CD4-positive, alpha-beta T cell treated with Interferon alpha-2 for 1 hour (primary cell): ENCODE results near the gene HAND2.

ENCODE experiments used
- DNase-seq, 2 donors: peaks; one replicate each; pipeline ENCODE4 v3.0.0-alpha.2; 2020 to 2022

The HAND2 gene

DNA sequence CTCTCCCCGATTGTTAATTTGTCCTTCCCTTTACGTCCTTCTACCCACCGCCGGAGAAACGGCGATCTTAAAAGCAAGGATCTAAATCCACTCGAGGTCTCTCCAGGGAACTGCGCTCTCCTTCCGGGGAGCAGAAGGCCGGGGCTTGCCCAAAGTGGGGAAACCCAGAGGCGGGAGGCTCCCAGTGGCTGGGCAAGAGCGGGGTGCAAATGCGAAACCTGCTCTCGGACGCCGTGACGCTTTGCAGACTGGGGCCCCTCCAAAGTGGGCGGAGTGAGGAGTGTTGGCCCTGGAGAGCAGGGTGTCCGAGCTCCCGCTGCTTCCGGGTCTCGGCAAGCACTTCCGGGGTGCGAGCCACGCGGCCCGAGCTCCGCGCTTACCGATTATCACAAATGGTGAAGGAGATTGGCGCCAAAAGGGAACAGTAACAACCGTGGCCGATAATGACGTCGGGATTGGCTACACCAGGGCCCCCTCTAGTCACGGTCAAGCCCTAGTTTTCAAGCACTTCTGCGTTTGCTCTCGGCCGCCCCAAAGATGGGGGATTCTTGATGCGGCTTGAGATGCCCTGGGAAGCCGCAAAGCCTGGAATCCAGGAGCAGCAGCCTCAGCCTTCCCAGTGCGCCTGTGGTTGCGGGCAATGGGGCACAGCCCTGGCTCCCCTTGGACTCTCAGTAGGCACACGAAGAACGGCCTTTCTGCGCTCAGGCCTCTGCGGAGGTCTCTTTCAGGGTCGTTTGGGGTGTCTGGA is 29.0 kb downstream of the HAND2 start:
- DNase-seq, result peak in 1 of 2 donors; percentile 39

DNA sequence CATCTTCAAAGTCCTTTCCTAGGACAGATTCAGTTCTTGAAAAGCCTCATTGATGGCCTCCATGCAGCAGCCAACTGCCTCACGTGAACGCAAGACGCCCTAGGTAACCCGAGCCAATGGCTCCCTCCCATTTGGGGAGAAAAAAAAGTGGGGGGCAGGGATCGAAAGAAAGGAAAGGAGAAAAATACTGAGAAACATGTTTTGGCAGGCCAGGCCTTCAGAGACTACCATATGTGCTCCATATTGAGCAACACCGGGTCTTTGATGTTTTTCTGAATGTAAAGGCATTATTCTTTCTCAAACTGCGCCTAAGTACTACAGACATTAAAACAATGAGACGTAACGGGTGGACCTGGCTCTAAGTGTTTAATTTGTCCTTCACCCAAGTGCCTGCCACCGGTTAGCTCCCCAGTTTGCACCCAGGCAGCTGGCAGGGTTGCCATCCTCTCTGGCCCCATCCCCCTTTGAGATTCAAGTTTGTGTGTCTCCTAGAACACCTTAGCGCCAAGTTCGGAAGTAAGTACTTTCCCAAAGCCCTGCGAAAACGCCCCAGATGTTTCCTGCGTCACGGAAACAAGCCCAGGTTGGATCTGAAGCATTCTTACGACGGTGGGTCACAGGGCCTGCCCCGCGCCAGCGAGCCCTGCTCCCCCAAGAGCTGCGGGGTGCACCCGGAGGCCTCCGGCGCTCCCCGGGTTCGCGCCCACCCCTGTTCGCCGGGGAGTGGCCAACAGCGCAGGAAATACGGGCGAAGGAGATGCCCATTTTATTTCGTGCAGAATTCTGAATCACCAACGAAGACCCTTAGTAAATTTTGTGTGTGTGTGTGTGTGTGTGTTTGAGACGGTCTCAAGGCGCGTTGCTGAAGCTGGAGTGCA is 30.1 kb downstream of the HAND2 start:
- DNase-seq, result no peak

DNA sequence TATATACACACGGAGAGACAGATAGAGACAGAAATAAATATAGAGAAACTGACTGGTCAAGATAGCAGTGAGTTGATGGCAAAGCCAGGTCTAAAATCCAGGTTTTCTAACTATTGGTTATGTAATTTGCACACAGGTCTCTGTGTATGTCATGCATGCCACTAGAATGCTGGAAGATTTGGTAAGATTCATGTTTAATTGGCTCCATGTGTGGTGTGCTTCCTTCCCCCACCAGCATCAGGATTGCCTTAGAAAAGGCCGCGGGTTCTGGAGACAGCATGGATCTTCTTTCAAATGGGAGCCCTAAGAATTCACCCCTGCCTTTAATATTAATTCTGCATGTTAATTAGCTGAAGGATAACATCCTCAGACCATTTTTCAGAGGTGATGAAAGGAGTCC is 31.3 kb downstream of the HAND2 start:
- DNase-seq, result no peak

DNA sequence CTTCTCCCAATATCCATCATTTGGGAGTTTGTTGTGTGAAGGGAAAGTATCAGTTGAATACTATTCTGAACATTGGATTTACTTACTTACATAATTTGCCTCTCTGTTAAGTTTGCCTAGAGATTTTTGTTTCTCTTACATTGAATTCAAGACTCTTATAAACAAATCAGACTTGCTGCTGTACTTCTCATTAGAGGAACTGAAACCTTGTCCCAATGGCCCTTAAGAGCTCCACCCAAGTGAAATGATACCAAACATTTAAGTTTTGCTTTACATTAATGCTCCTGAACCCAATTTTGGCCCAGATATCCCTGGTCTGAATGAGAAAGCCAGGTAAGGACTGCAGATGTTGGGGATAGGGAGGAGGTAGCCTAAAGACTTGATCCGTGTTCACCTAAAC is 32.0 kb downstream of the HAND2 start:
- no peak for DNase-seq

DNA sequence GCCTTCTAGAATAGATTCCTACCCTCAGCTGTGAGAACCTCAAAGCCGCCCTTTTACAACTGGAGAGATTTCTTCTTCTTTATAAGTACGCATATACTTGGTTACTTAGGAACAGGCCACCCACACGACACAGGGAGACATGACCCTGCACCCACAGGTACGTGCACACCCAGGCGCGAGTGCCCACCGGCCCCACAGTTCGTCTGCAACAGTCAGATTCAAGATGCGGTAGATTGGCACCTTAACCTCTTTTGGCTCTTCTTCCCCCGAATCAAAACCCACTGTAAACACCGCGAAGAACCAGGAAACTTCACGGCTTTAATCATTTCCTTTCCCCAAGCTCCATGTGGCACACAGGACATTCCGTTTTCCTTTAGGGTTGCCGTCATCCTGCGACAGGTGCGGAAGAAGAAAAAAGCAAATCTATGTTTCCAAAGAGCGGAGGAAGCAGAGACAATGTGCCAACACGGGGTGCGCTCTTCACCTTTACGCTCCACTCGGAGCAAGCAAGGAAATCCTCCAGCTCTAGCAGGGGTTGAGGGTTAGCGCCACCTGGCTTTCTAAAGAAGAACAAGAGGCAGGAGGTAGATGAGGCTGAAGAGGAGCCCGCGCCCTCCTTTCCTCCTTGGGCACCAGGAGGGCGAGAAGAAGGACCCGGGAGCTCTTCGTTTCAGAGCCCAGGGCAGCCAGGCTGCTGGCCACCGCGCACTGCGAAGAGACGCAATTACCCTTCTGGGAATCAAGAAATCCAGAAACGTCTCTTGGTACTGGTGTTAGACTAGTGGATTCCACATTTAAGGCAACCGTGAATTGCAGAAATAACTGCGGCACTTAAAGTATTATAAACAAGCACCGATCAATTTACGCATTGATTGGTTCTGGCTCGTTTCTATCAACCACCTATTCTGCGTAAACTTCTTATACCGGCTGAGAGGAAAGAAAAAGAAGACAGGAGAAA is 35.7 kb downstream of the HAND2 start:
- DNase-seq, result peak; percentile 57 to 76

DNA sequence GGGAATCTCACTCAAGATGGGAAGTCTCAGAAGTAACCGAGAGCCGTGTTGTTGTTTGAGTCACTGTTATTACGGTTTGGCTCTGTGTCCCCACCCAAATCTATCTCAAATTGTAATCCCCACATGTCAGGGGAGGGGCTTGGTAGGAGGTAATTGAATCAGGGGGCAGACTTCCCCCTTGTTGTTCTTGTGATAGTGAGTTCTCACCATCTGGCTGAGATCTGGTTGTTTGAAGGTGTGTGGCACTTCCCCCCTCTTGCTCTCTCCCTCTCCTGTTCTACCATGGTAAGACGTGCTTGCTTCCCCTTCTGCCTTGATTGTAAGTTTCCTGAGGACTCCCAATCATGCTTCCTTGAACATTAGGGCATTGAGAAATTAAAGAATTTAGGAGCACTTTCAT is 37.0 kb downstream of the HAND2 start:
- DNase-seq, result no peak

DNA sequence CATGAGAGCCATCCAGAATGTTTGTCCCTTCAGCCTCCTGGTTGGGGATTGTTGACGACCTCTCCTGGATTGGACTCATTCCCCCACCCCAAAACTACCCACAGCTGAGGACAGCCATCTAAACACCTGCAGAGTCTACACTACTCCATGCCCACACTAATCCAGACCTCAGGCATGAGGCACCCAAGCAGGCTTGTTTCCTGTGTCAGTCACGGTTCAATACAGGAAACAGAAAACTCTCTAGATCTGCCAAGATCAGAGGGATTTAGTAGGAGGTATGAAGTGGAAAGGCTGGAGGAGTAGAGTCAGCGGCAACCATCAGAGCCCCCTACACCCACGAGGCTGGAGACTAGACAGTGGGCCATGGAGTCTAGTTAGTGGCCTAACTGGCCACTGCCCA is 37.7 kb downstream of the HAND2 start:
- DNase-seq, result no peak

DNA sequence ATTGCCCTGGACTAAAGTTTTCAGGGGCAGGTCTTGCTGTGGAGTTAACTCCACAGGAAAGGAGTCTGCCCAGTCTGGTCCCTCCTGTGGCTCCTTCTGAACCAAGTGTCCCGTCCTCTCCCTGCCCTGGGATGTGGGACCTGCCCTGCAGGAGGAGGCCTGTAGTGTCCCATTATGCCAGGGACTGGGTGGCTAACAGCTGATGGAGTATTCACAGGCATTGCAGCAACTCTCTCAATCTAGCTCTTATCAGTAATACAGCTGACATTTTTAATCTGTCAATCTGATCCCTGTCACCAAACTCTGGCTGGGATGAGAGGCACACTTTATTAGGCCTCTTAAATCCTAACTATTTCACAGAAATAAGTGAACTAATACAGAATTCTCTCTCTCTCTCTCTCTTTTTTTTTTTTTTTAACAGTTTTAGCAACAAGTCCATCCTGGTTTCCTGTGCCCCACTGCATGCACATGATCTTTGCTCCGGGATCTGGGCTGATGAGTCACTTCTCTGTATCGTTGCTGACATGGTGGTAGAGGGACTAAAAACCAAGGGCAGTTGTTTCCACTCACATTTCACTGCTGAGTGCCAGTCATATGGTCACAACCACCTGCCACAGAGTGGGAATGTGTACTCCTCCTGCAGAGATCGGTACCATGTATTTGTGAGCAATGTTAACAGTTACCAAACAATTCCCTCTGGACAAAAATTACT is 39.1 kb downstream of the HAND2 start:
- no peak for DNase-seq

DNA sequence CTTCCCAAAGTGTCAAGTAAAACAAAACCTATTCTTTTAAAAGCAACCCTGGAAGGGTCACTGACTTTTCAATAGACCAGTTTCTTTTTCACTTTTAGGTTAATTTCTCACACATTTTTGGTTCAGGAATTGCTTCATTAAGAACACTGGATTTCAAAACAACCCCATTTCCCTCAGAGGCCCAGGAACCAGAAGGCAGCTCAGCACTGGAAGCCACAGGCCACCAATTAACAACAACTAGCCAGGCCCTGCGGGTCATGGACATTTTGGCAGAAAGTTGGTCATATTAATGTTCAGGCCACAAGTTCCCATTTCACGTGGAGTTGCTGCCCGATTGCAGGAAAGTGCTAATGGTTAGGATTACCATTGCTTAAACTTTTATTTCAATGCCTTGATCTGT is 39.8 kb downstream of the HAND2 start:
- no peak for DNase-seq

DNA sequence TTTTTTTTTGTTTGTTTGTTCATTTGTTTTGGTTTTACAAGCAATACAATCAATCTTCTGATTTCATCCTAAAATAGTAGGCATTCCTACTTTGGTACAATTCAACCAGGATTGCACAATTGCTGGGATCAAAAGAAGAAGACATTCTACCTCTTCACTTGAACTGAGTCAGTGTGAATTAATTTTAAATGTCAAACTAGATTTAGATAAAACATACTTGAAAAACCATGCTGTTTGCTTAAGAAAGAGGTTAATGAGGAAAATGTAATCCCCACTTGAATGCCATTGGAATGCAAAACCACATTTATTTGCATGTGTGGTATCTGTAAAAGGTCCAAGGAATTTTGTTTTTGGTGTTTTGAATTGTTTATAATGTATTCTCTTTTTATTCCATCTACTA is 40.5 kb downstream of the HAND2 start:
- no peak for DNase-seq

DNA sequence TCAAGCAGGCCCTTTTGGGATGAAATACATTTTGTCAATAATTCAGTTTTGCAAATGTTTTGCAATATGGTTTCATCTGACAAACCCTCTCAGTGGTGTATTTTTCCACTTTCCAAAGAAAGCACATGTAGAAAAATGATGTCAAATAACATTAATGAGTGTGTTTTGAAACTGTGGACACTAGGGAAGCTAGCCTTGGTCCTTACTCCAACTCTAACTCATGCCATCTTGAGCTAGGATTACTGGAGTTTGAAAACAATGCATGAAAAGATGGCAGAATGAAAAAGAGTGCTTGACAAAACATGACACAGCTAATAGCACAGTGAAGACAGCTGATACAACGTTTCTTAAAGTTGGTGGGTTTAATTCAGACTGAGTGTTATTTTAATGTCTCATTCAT is 41.4 kb downstream of the HAND2 start:
- DNase-seq, result no peak

DNA sequence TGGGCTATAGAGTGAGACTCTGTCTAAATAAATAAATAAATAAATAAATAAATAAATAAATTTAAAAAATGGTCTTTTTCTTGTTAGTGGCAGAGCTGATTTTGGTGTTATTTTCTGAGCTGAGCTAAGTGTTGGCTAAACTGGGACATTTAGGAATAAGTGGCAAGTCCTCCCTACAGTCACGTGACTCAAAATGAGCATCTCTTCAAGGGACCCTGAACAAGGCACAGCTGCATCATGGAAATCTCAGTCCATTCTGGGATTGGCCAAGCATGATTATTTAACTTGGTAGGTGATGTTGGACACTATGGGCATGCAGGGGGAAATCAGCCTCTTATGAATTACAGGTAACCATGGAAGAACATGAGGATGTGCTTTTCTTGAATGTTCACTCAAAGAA is 42.0 kb downstream of the HAND2 start:
- DNase-seq, result no peak

DNA sequence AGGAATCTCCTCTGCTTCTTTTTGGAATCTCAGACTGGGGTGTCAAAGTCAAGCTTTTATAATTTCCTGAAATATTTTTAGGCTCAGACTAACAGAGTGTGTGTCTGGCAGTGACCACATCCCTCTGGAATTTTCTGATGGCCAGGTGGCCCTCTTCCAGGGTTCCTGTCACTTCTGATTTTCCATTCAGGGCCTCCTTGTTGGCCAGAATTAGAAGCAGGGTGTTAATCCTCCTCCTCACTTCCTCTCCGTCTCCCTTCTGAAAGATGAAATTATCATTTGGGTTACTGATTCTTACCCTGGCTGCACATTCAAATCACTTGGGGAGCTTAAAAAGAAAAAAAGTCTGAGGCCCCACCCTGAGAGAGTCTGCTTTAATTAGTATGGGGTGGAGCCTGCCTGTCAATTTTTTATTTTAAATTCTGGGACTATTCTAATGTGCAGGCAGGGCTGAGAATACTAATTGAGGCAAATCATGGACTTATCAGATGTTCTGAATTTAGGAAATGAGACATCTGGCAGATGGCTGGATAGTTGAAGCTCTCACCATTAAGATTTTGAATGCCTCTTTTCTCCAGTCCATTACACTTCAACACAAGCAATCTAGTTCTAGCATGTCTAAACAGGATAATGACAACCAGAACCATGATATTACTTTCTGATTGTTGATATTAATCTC is 43.2 kb downstream of the HAND2 start:
- DNase-seq, result no peak

DNA sequence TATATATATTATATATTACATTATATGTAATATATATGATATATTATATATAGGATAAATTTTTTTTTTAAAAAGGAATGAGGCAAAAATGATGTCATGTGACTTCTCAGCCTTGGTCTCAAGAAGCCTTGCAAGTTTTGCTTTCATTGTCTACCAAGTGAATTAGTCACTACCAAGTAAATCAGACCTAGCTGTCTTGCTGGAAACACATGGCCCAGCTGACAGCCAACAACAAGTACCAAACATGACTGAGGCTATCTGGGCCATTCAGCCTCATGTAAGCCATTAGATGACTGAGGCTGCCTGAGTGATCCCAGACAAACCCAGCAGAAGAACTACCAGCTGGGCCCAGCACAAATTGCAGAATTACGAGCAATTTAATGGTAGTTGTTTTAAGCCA is 44.9 kb downstream of the HAND2 start:
- DNase-seq, result no peak

DNA sequence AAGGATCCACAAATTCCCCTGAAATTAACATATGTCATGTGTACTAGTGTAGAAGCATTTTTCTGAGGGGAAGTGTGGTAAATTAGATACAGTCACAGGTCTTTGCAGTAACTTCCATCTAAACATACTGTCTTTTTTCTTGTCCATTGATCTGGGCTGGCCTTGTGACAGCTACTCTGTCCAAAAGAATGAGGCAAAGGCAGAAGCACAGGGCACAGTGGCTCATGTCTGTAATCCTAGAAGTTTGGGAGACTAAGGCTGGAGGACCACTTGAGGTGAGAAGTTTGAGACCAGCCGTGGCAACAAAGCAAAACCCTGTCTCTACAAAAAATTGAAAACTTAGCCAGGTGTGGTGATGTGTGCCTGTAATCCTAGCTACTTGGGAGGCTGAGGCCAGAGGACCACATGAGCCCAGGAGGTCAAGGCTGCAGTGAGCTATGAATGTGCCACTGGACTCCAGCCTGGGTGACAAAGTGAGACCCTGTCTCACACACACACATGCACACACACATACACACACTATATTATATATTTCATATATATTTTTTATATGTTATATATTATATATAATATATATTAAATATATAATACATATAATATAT is 47.6 kb downstream of the HAND2 start:
- no peak for DNase-seq

DNA sequence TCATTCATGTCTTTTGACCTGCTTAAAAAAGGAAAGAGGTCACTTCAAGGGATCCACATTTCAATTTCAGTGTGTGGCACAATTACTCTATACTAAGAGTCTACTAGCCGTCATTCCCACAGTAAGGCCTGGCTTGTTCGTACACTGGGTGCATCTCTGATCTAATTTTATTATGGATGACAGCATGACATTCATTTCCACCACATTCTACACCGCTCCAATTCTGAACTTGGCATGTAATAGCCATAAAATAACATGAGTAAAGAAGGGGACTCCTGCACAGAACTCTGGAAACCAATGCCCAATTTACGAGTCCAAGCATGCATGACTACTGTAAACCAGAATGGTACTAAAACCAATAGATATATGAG is 51.1 kb downstream of the HAND2 start:
- no peak for DNase-seq

DNA sequence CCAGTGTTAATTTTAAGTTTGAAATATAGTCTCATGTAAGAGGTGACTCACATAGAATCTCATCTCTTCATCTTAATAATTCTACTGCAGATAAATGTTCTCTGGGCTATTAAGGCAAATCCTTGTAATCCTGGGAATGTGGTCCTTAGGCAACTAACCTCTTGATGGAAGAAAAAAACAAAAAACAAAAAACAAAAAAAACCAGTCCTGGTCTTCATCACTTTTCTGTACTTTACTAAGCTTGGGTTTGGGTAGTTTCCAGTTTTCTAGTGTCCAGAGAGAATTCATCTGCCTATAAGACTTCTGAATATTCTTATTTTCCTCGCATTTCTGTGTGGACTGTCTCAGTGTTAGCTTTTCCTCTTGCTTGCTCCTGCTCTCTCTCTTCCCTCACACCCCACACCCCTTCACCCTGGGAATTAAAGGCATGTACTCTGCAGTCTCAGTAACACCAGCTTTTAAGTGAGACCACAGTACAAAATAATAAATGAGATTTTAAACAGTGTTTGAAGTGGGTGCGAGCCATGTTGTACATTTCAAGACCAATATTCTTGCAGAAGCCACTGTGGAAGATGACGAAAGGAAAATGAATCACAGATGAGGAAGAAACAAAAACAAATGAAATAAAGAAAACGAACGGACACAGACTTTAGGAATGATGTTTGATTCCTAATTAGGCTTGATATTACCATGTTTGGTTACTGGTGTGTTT is 51.7 kb downstream of the HAND2 start:
- no peak for DNase-seq

DNA sequence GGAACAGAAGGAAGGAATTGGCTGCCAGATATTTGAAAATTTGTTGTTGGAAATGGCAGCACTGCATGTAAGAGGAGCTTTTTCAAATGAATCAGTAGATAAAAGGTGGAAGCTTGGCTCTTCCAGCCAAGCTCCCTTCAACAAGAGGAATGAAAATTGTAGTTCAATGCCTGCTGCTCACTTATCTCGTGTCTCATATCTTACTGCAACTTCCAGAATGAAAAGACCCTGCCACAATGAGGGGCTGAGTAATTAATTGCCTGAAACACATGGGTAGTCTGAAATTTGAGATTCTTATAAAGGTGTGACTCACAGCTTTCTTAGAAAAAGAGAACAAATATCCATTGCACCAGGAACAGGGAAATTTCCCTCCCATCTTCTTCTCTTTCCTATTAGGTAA is 53.0 kb downstream of the HAND2 start:
- DNase-seq, result no peak
